ENCODE results near the gene SNX7.

The SNX7 gene

GRCh38 chr1:98698625-98699024 is 37.1 kb downstream of the SNX7 start:
- DNase-seq: no peak

GRCh38 chr1:98700228-98700627 is 38.7 kb downstream of the SNX7 start:
- DNase-seq: no peak

GRCh38 chr1:98702976-98703375 is 41.5 kb downstream of the SNX7 start:
- no peak for DNase-seq

- DNase-seq: no peak
Observed at GRCh38 chr1:98704474-98704873, 43.0 kb downstream of the SNX7 start.

GRCh38 chr1:98704971-98705370 is 43.5 kb downstream of the SNX7 start:
- DNase-seq: no peak

- no peak for DNase-seq
Observed at GRCh38 chr1:98705591-98705990, 44.1 kb downstream of the SNX7 start.

GRCh38 chr1:98706173-98706843 is 44.8 kb downstream of the SNX7 start:
- no peak for DNase-seq

- no peak for DNase-seq
Observed at GRCh38 chr1:98707556-98707955, 46.0 kb downstream of the SNX7 start.

- peak; percentile 11 for DNase-seq
Observed at GRCh38 chr1:98709906-98710305, 48.4 kb downstream of the SNX7 start.

GRCh38 chr1:98723574-98723973 is 62.1 kb downstream of the SNX7 start:
- DNase-seq: no peak

GRCh38 chr1:98732985-98733781 is 71.7 kb downstream of the SNX7 start:
- no peak for DNase-seq

- no peak for DNase-seq
Observed at GRCh38 chr1:98733782-98734112, 72.2 kb downstream of the SNX7 start.

GRCh38 chr1:98735756-98736155 is 74.2 kb downstream of the SNX7 start:
- DNase-seq: no peak

- DNase-seq: no peak
Observed at GRCh38 chr1:98737835-98738234, 76.3 kb downstream of the SNX7 start.

- no peak for DNase-seq
Observed at GRCh38 chr1:98739762-98740161, 78.2 kb downstream of the SNX7 start.

GRCh38 chr1:98741164-98741563 is 79.6 kb downstream of the SNX7 start:
- no peak for DNase-seq

GRCh38 chr1:98749152-98749756 is 87.7 kb downstream of the SNX7 start:
- peak; percentile 11 for DNase-seq

- no peak for DNase-seq
Observed at GRCh38 chr1:98754176-98754575, 92.7 kb downstream of the SNX7 start.

GRCh38 chr1:98761219-98761865 is 99.8 kb downstream of the SNX7 start:
- no peak for DNase-seq

GRCh38 chr1:98763488-98764150 is 102.1 kb downstream of the SNX7 start:
- DNase-seq: no peak

- no peak for DNase-seq
Observed at GRCh38 chr1:98764485-98764884, 103.0 kb downstream of the SNX7 start.

- DNase-seq: no peak
Observed at GRCh38 chr1:98766255-98766654, 104.7 kb downstream of the SNX7 start.

- no peak for DNase-seq
Observed at GRCh38 chr1:98769162-98769561, 107.6 kb downstream of the SNX7 start.

Data from activated CD4-positive, alpha-beta T cell treated with anti-CD3 and anti-CD28 coated beads, Interleukin-10, Interleukin-2, amounts not matched to agents 100 ng/mL and 50 ng/mL, durations not matched to agents 16 hours and 8 hours (primary cell).